Adipose tissue (tissue), 3 donors: ENCODE data around the gene SLA2. TPM values are rescaled to one million over a fixed set of nuclear protein-coding genes. Genes with fewer than 3 reads are reported as not detected.
"Not testable (repeated sequence)": the region's sequence is repeated elsewhere in the genome, so short reads cannot be mapped to it uniquely, and the experiment has no call there.

Experiments
- H3K27ac ChIP-seq: one replicate; pipeline ENCODE4 v1.5.1; 2013; ENCODE audit warnings: low read depth, low read length
- WGBS, 3 donors: extraction: QIAGEN DNeasy Blood & Tissue Kit; methylation state at CpG; one replicate each; pipeline ENCODE4 v1.1.7; 2013; 5-methylcytosine and 5-hydroxymethylcytosine counted together
- polyA plus RNA-seq, 3 donors: library from polyadenylated mRNA; stranded (reverse); fragments of 200-250 nt; gene quantifications; one replicate each; pipeline ENCODE4 v1.2.3, GENCODE V29; 2013
- donor health status: healthy with polysubstance abuse.
- donor health status: Bipolar disorder and iron deficiency.
- donor health status: healthy.

Gene SLA2, protein sequence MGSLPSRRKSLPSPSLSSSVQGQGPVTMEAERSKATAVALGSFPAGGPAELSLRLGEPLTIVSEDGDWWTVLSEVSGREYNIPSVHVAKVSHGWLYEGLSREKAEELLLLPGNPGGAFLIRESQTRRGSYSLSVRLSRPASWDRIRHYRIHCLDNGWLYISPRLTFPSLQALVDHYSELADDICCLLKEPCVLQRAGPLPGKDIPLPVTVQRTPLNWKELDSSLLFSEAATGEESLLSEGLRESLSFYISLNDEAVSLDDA
- polyA plus RNA-seq: under 1 TPM; 0.14 to 0.65 (median 0.22) TPM

DNA sequence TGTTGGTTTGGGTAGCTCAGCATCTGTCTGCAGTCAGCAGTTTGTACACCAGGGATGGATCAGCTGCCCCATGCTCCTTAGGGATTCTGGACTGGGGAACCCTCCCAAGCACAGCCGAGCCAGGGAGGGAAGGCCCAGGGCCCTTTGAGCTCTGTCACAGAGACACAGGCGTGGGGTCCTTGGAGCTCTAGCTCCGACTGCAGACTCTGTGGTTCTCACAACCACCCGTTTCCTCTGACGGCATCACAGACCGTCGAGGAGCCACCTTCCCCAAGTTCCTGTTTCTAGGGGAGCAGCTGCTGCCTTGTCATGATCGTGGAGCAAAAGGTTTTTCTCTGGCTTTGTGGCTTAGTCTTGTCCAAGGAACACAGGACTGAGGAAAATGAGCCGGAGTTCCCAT, at the start of gene SLA2:
Gene SLA2, minus strand, starts transcription at position 199 of the 400 bp plus-strand sequence. CDS start 4,861 bp downstream, outside the sequence.
- H3K27ac ChIP-seq: no peak within 1 kb of the TSS
- WGBS, 3 donors: 25 to 45% (median 35%) methylated on average over 9 of the region's 9 CpGs

DNA sequence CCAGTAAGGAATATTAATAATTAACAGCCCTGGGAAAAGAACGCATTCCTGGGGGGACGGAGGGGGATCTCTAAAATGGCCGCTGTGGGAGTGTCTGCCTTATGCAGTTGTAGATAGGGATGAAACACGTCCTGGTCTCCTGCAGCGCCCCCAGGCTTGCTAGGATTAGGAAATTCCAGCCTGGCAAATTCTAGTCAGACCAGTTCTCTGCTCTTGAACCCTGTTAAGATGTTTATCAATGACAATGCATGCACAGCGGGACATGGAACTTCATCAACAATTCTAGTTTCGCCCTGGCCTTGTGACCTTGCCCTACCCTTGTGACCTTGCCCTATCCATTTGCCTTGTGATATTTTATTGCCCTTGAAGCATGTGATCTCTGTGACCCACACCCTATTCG, 49.5 kb upstream of the SLA2 start:
- WGBS, 3 donors: 86 to 97% (median 95%) methylated on average over 8 of the region's 8 CpGs
- H3K27ac ChIP-seq: not testable (repeated sequence)

DNA sequence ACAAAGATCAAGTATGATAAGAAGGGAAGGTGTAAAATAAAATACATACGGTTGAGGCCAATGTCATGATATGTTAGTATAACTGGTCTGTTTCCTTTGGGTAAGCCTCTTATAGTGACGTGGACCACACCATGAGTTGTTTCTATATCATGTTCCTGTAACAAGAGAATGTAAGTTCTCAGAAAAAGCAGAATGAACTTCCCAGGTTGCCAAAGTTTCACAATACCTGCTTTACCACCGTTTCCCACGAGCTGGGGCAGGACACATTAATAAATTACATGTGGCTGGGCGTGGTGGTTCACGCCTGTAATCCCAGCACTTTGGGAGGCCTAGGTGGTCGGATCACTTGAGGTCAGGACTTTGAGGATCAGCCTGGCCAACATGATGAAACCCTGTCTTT, 42.6 kb upstream of the SLA2 start:
- WGBS, 3 donors: 70 to 77% (median 74%) methylated on average over 7 of the region's 7 CpGs
- no peak overlapping the region for H3K27ac ChIP-seq

DNA sequence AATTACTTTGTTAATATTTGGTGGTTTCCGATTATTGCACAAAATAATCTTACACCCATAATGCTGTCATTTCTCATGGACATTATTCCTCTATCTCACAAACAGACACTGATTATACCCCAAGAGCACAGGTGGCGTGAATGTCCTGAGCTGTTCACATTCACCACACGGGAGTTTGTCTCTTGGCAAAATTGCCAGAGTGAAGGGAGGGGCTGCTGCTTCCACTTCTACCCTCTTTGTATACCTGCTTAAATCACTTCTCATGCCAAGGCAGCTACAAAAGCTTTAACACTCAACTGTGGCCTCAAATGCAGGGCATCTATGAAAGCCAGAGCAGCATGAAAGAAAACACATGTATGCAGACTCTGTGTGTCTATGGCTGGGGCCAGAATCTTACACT, 41.9 kb upstream of the SLA2 start:
- WGBS, 3 donors: 79 to 87% (median 86%) methylated on average over 3 of the region's 3 CpGs
- H3K27ac ChIP-seq: no peak overlapping the region

DNA sequence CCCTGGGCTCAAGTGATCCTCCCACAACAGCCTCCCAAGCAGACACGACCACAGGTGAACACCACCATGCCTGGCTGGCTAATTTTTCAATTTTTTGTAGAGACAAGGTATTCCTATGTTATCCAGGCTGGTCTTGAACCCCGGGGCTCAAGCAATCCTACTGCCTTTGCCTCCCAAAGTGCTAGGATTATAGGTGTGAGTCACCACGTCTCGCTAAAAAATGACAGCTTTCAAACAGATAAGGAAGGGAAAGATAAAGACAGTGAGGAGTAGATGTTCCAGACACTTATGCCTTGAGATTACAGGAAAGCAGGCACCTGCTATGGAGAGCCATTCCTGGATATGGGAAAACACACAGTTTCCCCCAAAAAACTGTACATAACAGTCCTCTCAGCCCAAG, 40.9 kb upstream of the SLA2 start:
- WGBS, 3 donors: 82 to 90% (median 85%) methylated on average over 4 of the region's 4 CpGs
- H3K27ac ChIP-seq: no peak overlapping the region

DNA sequence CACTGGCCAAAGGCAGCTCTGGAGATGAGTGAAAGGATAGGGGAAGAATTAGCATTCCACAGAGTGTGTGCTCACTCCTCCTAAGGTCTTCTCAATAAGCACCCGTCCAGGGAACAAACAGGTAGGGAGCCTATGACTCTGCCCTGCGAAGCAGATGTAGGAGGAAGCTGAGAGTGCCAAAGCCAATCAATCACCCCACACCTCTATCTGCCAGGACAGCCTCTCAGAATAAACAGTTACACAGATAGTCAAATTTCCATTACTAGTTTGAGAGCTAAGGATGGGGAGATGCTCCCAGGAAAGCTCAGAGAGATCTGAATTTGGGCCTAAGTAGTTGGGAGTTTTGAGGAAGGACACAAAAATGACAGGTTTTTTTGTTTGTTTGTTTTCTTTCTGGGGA, 40.5 kb upstream of the SLA2 start:
- no peak overlapping the region for H3K27ac ChIP-seq
- 79 to 93% (median 83%) methylated on average over 2 of the region's 2 CpGs for WGBS, 3 donors

DNA sequence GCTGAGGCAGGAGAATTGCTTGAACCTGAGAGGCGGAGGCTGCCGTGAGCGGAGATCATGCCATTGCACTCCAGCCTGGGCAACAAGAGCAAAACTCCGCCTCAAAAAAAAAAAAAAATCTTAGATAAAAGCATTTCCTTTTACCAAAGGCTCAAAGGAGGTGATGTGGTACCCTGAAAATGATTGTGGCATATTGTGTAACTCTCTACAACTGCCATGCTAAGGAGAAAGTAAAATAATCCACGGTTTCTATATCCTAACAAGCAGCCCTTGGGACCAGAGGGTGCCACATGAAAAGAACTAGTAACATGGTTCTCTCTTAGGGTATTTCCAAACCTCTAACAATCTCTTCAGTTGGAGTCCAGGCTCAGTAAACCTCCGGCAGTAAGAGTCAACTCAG, 38.8 kb upstream of the SLA2 start:
- H3K27ac ChIP-seq: no peak overlapping the region
- WGBS, 3 donors: 84 to 86% (median 86%) methylated on average over 6 of the region's 6 CpGs

DNA sequence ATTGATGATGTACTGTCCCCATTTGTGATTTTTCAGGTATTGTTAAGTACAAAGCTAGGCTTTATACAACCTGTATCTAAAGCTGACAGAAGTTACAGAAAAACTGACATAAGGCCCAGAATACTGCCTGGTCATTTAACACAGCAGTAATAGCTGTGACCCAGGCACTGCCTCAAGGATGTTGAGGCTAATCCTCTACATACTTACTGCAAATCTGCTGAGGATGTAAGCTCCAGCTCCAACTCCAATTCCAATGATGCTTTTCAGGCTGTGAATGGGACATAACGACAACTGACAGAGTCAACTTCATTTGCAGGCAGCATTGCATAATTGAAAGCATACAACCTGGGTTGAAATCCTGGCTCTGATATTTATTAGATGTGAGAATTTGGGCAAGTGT, 36.3 kb upstream of the SLA2 start:
- 85 to 93% (median 88%) methylated on average over 1 of the region's 1 CpG for WGBS, 3 donors
- H3K27ac ChIP-seq: no peak overlapping the region

DNA sequence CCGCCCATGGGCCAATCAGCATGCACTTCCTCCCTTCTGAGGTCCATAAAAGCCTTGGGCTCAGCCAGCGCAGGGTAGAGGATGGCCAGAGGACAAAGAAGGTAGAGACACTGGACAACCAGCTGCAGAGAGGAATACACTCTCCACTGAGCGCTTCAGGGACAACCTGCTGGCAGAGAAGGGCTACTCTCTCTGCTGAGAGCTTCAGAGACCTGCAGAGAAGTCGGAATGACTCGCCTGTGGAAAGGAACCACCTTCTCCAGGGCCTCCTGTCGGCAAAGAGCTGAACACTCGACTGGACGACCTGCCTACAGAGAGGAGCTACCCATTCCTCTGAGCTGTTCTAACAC, 31.4 kb upstream of the SLA2 start:
- no peak overlapping the region for H3K27ac ChIP-seq
- 96 to 97% (median 97%) methylated on average over 8 of the region's 8 CpGs for WGBS, 3 donors

DNA sequence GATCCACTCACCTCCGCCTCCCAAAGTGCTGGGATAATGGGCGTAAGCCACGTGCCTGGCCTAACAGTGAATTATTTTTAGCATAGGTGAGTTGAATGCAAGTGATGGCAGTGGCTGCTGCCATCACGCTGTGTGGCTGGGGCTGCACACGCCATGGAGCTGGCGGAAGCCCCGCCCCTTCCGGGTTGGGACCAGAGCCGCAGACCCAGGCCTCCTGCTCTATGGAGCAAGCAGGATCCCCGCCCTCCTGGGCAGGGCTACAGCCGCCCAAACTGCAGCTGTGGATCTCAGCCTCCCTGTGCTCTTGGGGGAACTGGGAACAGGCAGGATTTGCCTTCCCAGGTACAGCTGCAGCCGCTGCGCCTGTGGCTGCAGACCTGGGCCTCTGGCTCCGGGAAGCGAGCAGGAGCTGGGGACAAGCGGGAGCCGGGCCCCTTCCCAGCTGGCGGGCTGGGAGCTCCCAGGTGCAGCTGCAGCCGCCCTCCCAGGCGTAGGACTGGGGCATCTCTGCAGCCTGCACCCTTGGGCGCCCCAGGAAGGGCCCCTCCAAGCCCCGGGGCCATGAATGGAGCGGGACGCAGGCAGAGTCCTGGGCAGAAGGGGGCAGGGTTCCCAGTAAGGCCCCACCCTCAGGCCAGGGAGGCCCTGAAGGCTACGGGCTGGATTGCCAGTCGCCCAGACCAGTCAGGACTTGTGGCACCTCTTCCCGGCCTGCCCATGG, 30.9 kb upstream of the SLA2 start:
- 96 to 98% (median 97%) methylated on average over 19 to 27 of the region's 27 CpGs for WGBS, 3 donors
- H3K27ac ChIP-seq: no peak overlapping the region

DNA sequence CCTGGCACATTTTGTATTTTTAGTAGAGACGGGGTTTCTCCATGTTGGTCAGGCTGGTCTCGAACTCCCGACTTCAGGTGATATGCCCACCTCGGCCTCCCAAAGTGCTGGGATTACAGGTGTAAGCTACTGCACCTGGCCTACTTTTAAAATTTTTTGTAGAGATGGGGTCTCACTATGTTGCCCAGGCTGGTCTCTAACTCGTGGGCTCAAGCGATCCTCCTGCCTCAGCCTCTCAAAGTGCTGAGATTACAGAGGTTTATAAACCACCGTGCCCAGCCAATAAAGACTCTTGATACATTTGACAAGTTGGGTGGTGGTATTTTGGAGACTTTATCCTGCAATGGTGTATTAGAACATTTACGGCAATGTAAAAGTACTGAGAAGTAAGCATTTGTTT, 29.5 kb upstream of the SLA2 start:
- not testable (repeated sequence) for H3K27ac ChIP-seq
- WGBS, 3 donors: 92 to 99% (median 95%) methylated on average over 8 of the region's 8 CpGs

DNA sequence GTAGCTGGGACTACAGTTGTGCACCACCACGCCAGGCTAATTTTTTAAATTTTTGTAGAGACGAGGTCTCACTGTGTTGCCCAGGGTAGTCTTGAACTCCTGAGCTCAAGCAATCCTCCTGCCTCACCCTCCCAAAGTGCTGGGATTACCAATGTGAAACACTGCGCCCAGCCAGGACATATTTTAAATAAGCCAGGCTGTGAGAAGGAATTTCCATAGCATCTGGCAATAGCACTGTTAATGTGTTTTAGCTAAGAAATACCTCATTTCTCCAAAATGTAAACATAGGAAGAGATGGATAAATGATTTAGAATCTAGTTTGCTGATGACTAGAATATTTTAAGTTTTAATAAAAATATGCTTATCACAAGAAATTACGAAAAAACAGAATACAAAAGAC, 27.0 kb upstream of the SLA2 start:
- no peak overlapping the region for H3K27ac ChIP-seq
- 91 to 92% (median 91%) methylated on average over 4 of the region's 4 CpGs for WGBS, 3 donors

DNA sequence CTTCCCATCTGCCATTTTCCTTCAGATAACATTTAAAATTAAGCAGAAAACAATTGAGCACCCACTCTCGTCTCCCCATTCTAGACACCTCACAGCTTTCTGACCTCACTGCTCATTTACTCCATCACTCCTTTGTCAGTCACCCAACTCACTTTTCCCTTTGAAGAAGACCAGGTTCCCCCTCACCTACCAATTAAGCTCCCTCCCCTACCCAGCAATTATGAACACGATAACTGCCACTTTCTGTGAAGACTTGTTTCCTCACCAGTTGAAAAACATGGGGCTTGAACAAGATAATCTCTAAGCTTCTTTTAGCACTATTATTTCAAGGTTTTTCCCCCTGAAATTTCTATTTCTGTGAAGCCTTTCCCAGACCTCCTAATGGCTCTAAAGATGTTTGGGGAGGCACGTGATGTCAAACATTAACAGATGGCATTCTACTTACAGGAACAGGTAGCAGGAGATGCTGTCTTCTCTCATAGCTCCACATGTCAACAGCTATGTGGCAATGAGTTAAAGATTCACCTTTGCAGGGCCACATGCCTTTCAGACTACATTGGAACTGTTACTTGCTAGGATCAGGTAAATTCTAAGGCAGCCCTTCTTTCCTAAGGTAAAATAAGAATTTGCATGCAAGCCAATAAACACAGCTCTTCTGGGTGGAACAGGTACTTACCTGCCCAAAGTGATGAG, 24.8 kb upstream of the SLA2 start:
- no peak overlapping the region for H3K27ac ChIP-seq

DNA sequence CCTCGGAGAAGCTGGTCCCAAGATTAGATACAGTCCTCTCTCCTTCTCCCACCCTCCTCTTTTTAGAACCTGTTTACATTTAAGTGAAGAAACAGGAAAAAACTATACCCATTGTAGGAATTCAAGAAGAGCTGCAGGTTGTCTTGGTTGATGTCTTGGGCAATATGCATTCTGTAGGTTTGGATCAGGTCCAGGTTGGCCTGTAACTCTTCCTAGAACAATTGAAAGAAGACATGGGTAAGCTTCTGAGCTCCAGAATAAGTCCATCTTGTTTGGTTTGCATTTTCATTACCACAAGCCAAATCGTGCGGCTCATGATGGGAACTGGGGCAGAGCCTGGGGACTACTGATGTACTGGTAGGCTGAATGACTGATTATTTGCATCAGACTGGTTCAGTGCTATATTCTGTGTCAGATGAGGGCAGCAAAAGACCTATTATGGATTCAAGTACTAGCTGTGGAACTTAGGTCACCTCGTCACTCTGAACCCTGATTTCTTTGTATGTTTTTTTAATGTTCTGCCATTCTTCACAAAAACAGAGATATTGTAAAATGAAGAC, 20.3 kb upstream of the SLA2 start:
- 70 to 82% (median 71%) methylated on average over 4 of the region's 4 CpGs for WGBS, 3 donors
- H3K27ac ChIP-seq: no peak overlapping the region

More for the DNA sequence above, 24.8 kb upstream of the SLA2 start:
- WGBS, 3 donors: 89 to 95% (median 90%) methylated on average over 3 of the region's 3 CpGs

DNA sequence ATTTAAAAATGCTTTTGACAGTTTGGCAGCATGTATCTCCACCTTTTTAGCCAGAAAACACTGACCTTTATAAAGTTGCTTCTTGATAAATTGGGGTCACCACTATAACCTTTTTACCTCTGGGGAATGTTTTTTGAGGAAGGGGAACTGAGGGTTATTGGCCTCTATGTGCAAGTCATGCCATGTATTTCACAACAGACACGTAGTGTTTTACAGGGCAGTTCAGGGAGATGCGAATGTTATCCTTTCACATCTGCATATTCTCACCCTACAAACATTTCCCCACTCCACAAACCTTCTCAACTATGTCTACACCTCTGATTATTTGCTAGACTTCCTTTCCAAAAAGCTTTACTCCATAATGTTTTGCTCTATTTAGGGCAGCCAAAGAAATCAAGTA, 17.0 kb upstream of the SLA2 start:
- 49 to 82% (median 56%) methylated on average over 2 of the region's 2 CpGs for WGBS, 3 donors

DNA sequence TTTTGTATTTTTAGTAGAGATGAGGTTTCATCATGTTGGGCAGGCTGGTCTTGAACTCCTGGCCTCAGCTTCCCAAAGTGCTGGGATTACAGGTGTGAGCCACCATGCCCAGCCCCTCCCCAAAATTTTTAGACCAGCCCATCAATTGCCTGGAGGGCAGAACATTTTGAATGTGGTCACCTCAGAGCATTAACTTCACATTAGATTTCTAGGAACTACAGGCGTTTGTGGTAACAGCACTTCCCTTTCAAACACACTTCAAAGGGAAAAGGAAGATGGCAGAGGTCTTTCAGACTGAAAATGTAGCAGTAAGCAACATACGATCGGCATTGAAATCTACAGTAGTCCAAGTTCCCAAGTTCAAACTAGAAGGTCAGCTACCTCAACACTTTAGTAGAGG, 12.3 kb upstream of the SLA2 start:
- 48 to 95% (median 69%) methylated on average over 3 of the region's 3 CpGs for WGBS, 3 donors
- no peak overlapping the region for H3K27ac ChIP-seq

More for the DNA sequence above, 17.0 kb upstream of the SLA2 start:
- no peak overlapping the region for H3K27ac ChIP-seq

DNA sequence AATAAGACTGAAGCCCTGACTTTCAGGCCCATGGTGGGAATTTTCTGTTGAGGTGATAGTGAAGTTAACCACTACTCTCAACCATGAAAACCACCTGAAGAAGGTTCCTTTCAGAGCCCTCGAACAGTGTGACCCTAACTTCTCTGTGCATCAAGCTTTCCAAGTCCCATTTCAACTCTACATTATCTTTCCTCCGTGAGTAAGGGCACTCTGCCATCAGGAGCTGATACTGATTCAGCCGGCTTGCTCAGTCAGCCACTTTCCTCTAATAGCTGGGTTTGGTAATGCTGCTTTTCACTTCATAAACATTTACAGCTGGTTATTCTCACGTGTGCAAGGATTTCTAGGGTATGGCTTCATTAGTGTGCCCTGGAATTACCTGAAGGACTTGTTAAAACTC, 10.7 kb upstream of the SLA2 start:
- H3K27ac ChIP-seq: no peak overlapping the region
- WGBS, 3 donors: 53 to 84% (median 82%) methylated on average over 4 of the region's 4 CpGs

DNA sequence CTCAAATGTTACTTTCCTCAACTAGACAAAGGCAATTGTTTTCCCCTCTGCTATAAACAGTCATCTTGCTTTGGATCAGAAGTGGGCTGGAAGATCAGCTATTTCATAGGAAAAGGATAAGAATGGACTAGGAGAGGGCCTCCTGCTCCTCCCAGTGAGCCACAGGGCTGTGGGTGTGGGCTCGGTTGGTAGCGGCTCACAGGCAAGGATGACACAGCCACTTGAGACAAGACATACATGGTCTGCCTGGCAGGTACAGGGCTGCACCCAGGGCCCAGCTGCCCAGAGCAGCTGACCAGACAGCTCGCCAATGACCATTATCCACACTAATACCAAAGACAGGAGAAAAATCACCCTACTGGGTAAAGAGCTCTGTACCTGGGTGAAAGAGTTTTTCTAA, 9.0 kb upstream of the SLA2 start:
- no peak overlapping the region for H3K27ac ChIP-seq
- 95 to 98% (median 97%) methylated on average over 3 of the region's 3 CpGs for WGBS, 3 donors

DNA sequence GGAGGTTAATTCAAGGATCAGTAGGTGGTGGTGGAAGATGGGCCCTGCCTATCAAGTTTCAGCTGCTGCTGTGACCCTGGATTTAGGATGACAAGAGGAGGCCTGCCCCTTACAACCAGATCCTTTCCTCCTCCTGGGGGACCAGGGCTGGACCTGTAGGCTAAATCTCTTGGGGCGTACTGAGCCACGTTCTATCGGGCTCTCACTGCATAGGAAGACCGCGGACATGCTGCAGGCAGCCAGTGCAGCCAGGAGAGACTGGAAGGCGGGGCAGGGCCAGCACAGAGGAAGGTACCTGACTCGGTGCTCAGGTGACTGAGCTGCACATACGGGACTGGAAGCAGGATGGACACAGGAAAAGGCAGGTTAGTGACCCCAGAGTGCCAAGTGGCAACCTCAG, 8.5 kb upstream of the SLA2 start:
- H3K27ac ChIP-seq: no peak overlapping the region
- WGBS, 3 donors: 92 to 96% (median 94%) methylated on average over 8 of the region's 8 CpGs
